Colonic mucosa (tissue), 4 donors: ENCODE measurements around the gene ADSL. TPM values are rescaled to one million over a fixed set of nuclear protein-coding genes. Genes with fewer than 3 reads are reported as not detected.

Experiments used
- DNase-seq: peaks from one replicate; pipeline ENCODE4 v3.0.0-alpha.2; 2020
- H3K27ac ChIP-seq: fragments of 200-600 bp; one replicate; pipeline ENCODE4 v1.8.0; 2021
- H3K27me3 ChIP-seq: fragments of 200-600 bp; one replicate; pipeline ENCODE4 v1.8.0; 2021
- H3K36me3 ChIP-seq: fragments of 200-600 bp; one replicate; pipeline ENCODE4 v1.8.0; 2021
- H3K4me1 ChIP-seq: fragments of 200-600 bp; one replicate; pipeline ENCODE4 v1.8.0; 2021; ENCODE audit warnings: mild to moderate bottlenecking
- H3K4me3 ChIP-seq: fragments of 200-600 bp; one replicate; pipeline ENCODE4 v1.8.0; 2021
- H3K9ac ChIP-seq, 2 donors: one replicate each; pipeline ENCODE4 v1.7.0; 2013; ENCODE audit warnings: control low read depth in 2 of 2, low read depth in 2 of 2, low read length in 2 of 2
- H3K9me3 ChIP-seq: fragments of 200-600 bp; one replicate; pipeline ENCODE4 v1.8.0; 2021
- CTCF ChIP-seq: fragments of 200-600 bp; IDR thresholded peaks from one replicate; pipeline ENCODE4 v1.8.0; 2022; ENCODE audit warnings: antibody characterized with exemption, mild to moderate bottlenecking
- intact Hi-C: fragments of 100-400 bp; cut with DNase I; formaldehyde crosslinking; loops from one replicate; pipeline ENCODE4 v1.14.1; 2022
- total RNA-seq, 2 donors: library from RNA; stranded (reverse); fragmentation: NEBNext Ultra II Directional in 1 of 2; extraction: Animal tissue kit (Norgen Biotek cat#: 25700) in 1 of 2; gene quantifications; one replicate each; pipeline ENCODE4 v1.2.1, GENCODE V29; 2021
- donor health status: healthy.
- donor health status: DM: no; HTN: no; CAD: no.
- donor health status: DM: no; HTN: no; CAD: no.

The ADSL gene
- total RNA-seq, 2 donors from 2014 or later: 26.4 to 47.0 TPM

DNA sequence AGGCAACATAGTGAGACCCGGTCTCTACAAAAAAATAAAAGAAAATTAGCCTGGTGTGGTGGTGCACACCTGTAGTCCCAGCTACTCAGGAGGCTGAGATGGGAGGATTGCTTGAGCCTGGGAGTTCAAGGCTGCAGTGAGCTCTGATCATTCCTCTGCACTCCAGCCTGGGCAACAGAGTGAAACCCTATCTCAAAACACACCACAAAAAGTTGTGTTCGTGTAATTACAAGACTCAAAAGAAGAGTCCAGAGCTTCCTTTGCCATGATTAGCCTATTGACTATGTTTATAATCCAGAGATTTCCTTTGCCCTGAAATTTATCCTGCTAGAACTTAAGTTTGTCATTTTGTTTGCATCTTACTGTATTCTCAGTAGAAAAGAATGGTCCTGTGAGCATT, 45.1 kb downstream of the ADSL start:
- no peak overlapping the region for H3K9ac ChIP-seq
- no peaks in the 10 kb centered on the region for H3K36me3 ChIP-seq
- H3K4me1 ChIP-seq: no peaks in the 10 kb centered on the region
- H3K27ac ChIP-seq: no peak overlapping the region
- DNase-seq: no peak
- H3K9me3 ChIP-seq: no peaks in the 10 kb centered on the region
- no peak for TF ChIP-seq CTCF
- intact Hi-C loops: no loop called here
- H3K27me3 ChIP-seq: no peaks in the 10 kb centered on the region
- no peak overlapping the region for H3K4me3 ChIP-seq

- intact Hi-C loops: no loop called here
- Histone ChIP-seq H3K9me3 (no peaks in the 10 kb centered on the region), H3K27ac (no peak overlapping the region), H3K36me3 (no peaks in the 10 kb centered on the region), H3K27me3 (no peaks in the 10 kb centered on the region), H3K4me3 (no peak overlapping the region), H3K4me1 (no peaks in the 10 kb centered on the region), H3K9ac (no peak overlapping the region)
- TF ChIP-seq CTCF: no peak
- no peak for DNase-seq
Observed at GRCh38 chr22:40392618-40393017, 46.3 kb downstream of the ADSL start.

DNA sequence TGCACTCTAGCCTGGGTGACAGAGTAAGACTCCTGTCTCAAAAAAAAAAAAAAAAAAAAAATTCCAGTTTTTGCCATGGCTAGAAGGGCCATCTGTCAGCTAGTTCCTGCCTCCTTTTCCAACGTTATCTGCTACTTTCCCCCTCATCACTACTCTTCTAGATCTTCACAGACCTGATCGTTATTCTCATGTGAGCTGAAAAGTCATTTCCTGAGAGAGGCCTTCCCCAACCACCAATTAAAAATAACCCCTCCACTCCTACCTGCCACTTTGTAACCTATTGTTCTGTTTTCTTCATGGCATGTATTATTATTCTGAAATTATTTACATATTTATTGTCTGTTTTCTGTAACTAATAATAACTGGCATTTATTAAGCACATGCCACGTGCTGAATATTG, 48.3 kb downstream of the ADSL start:
- Histone ChIP-seq H3K4me1 (no peaks in the 10 kb centered on the region), H3K27ac (no peak overlapping the region)

DNA sequence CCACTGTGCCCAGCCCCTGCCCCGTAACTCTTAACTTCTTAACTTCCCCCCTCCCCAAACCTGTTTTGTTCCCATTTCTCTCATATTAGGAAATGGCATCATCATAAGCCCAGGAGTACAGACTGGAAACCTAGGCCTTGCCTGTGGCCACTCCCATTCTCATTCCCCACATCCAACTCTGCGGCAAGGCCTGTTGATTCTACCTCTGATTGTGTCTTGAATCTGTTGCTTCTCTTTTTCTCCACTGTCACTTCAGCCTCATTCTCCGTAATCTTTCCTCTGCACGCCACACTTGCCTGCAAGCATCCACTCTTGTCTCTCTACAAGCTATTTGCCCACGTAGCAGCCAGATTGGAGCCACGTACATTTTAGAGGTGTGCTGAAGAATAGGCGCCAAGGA, 49.3 kb downstream of the ADSL start:
- DNase-seq: no peak
- H3K27ac ChIP-seq: peak overlapping the region; percentile 55

More for the DNA sequence above, 48.3 kb downstream of the ADSL start:
- Histone ChIP-seq H3K9ac (no peak overlapping the region), H3K4me3 (no peak overlapping the region), H3K9me3 (no peaks in the 10 kb centered on the region), H3K27me3 (no peaks in the 10 kb centered on the region), H3K36me3 (no peaks in the 10 kb centered on the region)
- no peak for DNase-seq
- intact Hi-C loops: no loop called here
- no peak for TF ChIP-seq CTCF

DNA sequence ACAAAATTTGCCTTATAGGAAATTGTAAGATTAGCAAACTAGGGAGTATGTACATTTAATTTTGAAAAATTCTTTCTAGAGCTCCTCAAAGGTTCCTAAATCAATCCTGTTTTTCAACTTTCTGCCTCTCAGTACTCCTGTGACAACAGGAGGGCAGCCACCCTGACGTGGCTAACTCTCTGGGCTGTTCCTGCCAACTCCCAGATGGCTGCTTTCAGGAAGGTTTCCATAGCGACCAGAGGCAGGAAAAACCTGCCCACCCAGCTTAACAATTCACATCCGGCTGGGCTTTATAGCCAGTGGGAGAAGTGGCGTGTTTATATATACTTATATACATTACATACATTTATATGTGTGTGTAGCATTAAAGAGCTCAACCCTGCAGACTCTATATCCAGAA, 50.6 kb downstream of the ADSL start:
- Histone ChIP-seq H3K27ac (peak overlapping the region; percentile 55), H3K36me3 (peaks cover 3% of the 10 kb centered on the region), H3K4me3 (no peak overlapping the region), H3K4me1 (no peaks in the 10 kb centered on the region), H3K9me3 (no peaks in the 10 kb centered on the region), H3K9ac (peak overlapping the region in 1 of 2 donors; percentile 49), H3K27me3 (no peaks in the 10 kb centered on the region)
- no peak for TF ChIP-seq CTCF
- intact Hi-C loops: no loop called here
- DNase-seq: peak; percentile 91

More for the DNA sequence above, 49.3 kb downstream of the ADSL start:
- Histone ChIP-seq H3K36me3 (no peaks in the 10 kb centered on the region), H3K27me3 (no peaks in the 10 kb centered on the region), H3K9ac (no peak overlapping the region), H3K4me1 (no peaks in the 10 kb centered on the region), H3K4me3 (no peak overlapping the region), H3K9me3 (no peaks in the 10 kb centered on the region)
- intact Hi-C loops: no loop called here
- TF ChIP-seq CTCF: no peak

- Histone ChIP-seq H3K9ac (peak overlapping the region in 1 of 2 donors; percentile 2), H3K27ac (peak overlapping the region; percentile 55), H3K36me3 (peaks cover 7% of the 10 kb centered on the region), H3K9me3 (no peaks in the 10 kb centered on the region), H3K27me3 (no peaks in the 10 kb centered on the region), H3K4me1 (no peaks in the 10 kb centered on the region), H3K4me3 (no peak overlapping the region)
- intact Hi-C loops: no loop called here
- DNase-seq: no peak
- TF ChIP-seq CTCF: no peak
Observed at GRCh38 chr22:40397396-40397795, 51.1 kb downstream of the ADSL start.
